Measurements from ENCODE around the gene CCNB2.

GRCh38 chr15:59169251-59169708 lies 64.3 kb downstream of the CCNB2 start:
- TF ChIP-seq CTCF (IDR thresholded peaks at IDR 0.05; ENCODE audit: insufficient read depth, low read length) (no peak), POLR2AphosphoS5 (IDR thresholded peaks at IDR 0.05; ENCODE audit: low read depth) (no peak), SPI1 (IDR thresholded peaks at IDR 0.05; ENCODE audit: borderline replicate concordance, low read depth) (no peak), REST (IDR thresholded peaks at IDR 0.05; ENCODE audit: insufficient replicate concordance, low read depth) (no peak)

Data from HL-60 (cell line).